Measurements from ENCODE around the gene LENG1.
"Not testable (repeated sequence)": the region's sequence is repeated elsewhere in the genome, so short reads cannot be mapped to it uniquely, and the experiment has no call there.

LENG1 gene

DNA sequence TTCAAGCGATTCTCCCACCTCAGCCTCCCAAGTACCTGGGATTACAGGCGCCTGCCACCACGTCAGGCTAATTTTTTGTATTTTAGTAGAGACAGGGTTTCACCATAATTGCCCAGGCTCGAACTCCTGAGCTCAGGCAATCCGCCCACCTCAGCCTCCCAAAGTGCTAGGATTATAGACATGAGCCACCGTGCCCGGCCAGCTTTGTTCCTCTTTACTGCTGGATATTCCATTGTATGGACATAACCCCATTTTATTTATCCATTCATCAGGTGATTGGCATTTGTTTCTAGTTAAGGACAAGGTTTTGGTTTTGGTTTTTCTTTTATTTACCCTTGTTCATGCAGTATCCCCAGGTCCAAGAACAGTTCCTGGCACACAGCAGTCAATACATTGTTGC, 37.0 kb upstream of the LENG1 start:
- H3K27me3 ChIP-seq (ENCODE audit: insufficient read depth, low read depth): no peaks in the 10 kb centered on the region
- H3K4me1 ChIP-seq (ENCODE audit: low read depth, poor library complexity, severe bottlenecking): peaks cover 14% of the 10 kb centered on the region
- no peak overlapping the region for H3K4me3 ChIP-seq (IDR thresholded peaks at IDR 0.05; ENCODE audit: insufficient read depth, low read depth, low read length)
- TF ChIP-seq, protein P1, sequence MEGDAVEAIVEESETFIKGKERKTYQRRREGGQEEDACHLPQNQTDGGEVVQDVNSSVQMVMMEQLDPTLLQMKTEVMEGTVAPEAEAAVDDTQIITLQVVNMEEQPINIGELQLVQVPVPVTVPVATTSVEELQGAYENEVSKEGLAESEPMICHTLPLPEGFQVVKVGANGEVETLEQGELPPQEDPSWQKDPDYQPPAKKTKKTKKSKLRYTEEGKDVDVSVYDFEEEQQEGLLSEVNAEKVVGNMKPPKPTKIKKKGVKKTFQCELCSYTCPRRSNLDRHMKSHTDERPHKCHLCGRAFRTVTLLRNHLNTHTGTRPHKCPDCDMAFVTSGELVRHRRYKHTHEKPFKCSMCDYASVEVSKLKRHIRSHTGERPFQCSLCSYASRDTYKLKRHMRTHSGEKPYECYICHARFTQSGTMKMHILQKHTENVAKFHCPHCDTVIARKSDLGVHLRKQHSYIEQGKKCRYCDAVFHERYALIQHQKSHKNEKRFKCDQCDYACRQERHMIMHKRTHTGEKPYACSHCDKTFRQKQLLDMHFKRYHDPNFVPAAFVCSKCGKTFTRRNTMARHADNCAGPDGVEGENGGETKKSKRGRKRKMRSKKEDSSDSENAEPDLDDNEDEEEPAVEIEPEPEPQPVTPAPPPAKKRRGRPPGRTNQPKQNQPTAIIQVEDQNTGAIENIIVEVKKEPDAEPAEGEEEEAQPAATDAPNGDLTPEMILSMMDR (conservative IDR thresholded peaks at IDR 0.05; ENCODE audit: low read depth, low read length): no peak
- no peak overlapping the region for H3K4me2 ChIP-seq
- H3K9ac ChIP-seq: no peak overlapping the region
- no peak overlapping the region for H3K27ac ChIP-seq
- H4K20me1 ChIP-seq (ENCODE audit: insufficient read depth): 0 out of 2 replicates have a peak, but pooled peaks cover under 1% of the 10 kb centered on the region
- H2AFZ ChIP-seq (ENCODE audit: low read depth): no peak overlapping the region
- peaks cover 9% of the 10 kb centered on the region for H3K79me2 ChIP-seq (ENCODE audit: insufficient read depth, low read depth)
- H3K36me3 ChIP-seq (ENCODE audit: insufficient read depth): no peaks in the 10 kb centered on the region

DNA sequence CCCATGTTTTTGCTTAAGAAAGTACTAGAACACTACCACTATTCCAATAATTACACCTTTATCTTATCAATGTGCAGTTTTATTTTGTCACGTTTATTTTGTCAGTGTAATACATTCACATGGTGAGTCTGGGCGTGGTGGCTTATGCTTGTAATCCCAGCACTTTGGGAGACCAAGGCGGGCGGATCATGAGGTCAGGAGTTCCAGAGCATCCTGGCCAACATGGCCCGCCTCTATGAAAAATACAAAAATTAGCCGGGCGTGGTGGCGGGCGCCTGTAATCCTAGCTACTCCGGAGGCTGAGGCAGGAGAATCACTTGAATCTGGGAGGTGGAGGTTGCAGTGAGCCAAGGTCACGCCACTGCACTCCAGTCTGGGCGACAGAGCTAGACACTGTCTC, 34.9 kb upstream of the LENG1 start:
- H3K9ac ChIP-seq; H3K4me1 ChIP-seq (ENCODE audit: low read depth, poor library complexity, severe bottlenecking); H3K27me3 ChIP-seq (ENCODE audit: insufficient read depth, low read depth); H2AFZ ChIP-seq (ENCODE audit: low read depth); H3K27ac ChIP-seq; H4K20me1 ChIP-seq (ENCODE audit: insufficient read depth); H3K79me2 ChIP-seq (ENCODE audit: insufficient read depth, low read depth); H3K36me3 ChIP-seq (ENCODE audit: insufficient read depth); H3K4me2 ChIP-seq; H3K4me3 ChIP-seq (IDR thresholded peaks at IDR 0.05; ENCODE audit: insufficient read depth, low read depth, low read length): not testable (repeated sequence)

- Histone ChIP-seq H3K79me2 (ENCODE audit: insufficient read depth, low read depth) (peaks cover 3% of the 10 kb centered on the region; the same call in 1 of the 2 replicates), H3K4me1 (ENCODE audit: low read depth, poor library complexity, severe bottlenecking) (peaks cover 17% of the 10 kb centered on the region), H2AFZ (ENCODE audit: low read depth) (no peak overlapping the region), H3K36me3 (ENCODE audit: insufficient read depth) (no peaks in the 10 kb centered on the region), H3K4me3 (IDR thresholded peaks at IDR 0.05; ENCODE audit: insufficient read depth, low read depth, low read length) (no peak overlapping the region), H3K27me3 (ENCODE audit: insufficient read depth, low read depth) (no peaks in the 10 kb centered on the region), H3K4me2 (no peak overlapping the region), H3K27ac (no peak overlapping the region), H3K9ac (no peak overlapping the region), H4K20me1 (ENCODE audit: insufficient read depth) (no peaks in the 10 kb centered on the region)
- TF ChIP-seq, protein P1 (conservative IDR thresholded peaks at IDR 0.05; ENCODE audit: low read depth, low read length): no peak
Observed at GRCh38 chr19:54193011-54193410, 33.5 kb upstream of the LENG1 start.

DNA sequence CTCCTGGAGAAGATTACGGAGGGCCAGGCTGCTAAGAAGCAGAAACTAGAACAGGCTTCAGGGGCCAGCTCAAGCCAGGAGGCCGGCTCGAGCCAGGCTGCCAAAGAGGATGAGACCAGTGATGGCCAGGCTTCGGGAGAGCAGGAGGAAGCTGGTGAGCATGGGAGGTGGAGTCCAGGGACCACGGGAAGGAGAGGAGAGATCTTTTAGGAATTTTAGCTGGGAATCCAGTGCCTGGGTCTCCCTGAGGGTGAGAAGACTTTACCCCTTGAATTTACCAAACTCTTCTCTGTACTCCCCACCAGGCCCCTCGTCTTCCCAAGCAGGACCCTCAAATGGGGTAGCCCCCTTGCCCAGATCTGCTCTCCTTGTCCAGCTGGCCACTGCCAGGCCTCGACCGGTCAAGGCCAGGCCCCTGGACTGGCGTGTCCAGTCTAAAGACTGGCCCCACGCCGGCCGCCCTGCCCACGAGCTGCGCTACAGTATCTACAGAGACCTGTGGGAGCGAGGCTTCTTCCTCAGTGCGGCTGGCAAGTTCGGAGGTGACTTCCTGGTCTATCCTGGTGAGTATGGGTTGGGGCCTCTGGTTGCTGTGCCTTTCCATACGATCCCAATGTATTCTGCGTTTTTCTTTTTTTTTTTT, 32.4 kb upstream of the LENG1 start:
- Histone ChIP-seq H3K4me2 (peak overlapping the region; percentile 95), H3K27me3 (ENCODE audit: insufficient read depth, low read depth) (no peaks in the 10 kb centered on the region), H3K9ac (peak overlapping the region; percentile 93; the same call in 1 of the 2 replicates), H4K20me1 (ENCODE audit: insufficient read depth) (no peaks in the 10 kb centered on the region), H2AFZ (ENCODE audit: low read depth) (peak overlapping the region; percentile 58), H3K36me3 (ENCODE audit: insufficient read depth) (no peaks in the 10 kb centered on the region), H3K4me3 (IDR thresholded peaks at IDR 0.05; ENCODE audit: insufficient read depth, low read depth, low read length) (no peak overlapping the region), H3K79me2 (ENCODE audit: insufficient read depth, low read depth) (peaks cover 3% of the 10 kb centered on the region; the same call in 1 of the 2 replicates), H3K4me1 (ENCODE audit: low read depth, poor library complexity, severe bottlenecking) (peaks cover 18% of the 10 kb centered on the region), H3K27ac (peak overlapping the region; percentile 94; the same call in 1 of the 2 replicates)
- TF ChIP-seq, protein P1 (conservative IDR thresholded peaks at IDR 0.05; ENCODE audit: low read depth, low read length): no peak
